Muscle layer of colon (tissue), 2 donors: ENCODE results near the gene GAB2.

Experiments used
- H3K27ac ChIP-seq: one replicate; pipeline ENCODE4 v1.7.0; 2013; ENCODE audit warnings: low read depth, mild to moderate bottlenecking, low read length, moderate library complexity
- H3K27me3 ChIP-seq, 2 donors: one replicate each; pipeline ENCODE4 v1.7.0; 2013; ENCODE audit warnings: low read length in 2 of 2, mild to moderate bottlenecking in 2 of 2; ENCODE audit not compliant: insufficient read depth in 2 of 2, control insufficient read depth in 1 of 2
- H3K36me3 ChIP-seq: one replicate; pipeline ENCODE4 v1.7.0; 2013; ENCODE audit warnings: mild to moderate bottlenecking, low read length; ENCODE audit not compliant: insufficient read depth
- H3K4me1 ChIP-seq: one replicate; pipeline ENCODE4 v1.7.0; 2013; ENCODE audit warnings: mild to moderate bottlenecking, low read length; ENCODE audit not compliant: insufficient read depth
- H3K4me3 ChIP-seq, 2 donors: one replicate each; pipeline ENCODE4 v1.7.0; 2013; ENCODE audit warnings: low read length in 2 of 2, low read depth in 1 of 2, mild to moderate bottlenecking in 1 of 2, moderate library complexity in 1 of 2
- H3K9ac ChIP-seq: one replicate; pipeline ENCODE4 v1.7.0; 2013; ENCODE audit warnings: low read length
- H3K9me3 ChIP-seq: one replicate; pipeline ENCODE4 v1.7.0; 2013; ENCODE audit warnings: mild to moderate bottlenecking, low read length
- donor health status: abdominal sarcoma.
- donor health status: Adenocarcinoma of cecum.

Gene GAB2

DNA sequence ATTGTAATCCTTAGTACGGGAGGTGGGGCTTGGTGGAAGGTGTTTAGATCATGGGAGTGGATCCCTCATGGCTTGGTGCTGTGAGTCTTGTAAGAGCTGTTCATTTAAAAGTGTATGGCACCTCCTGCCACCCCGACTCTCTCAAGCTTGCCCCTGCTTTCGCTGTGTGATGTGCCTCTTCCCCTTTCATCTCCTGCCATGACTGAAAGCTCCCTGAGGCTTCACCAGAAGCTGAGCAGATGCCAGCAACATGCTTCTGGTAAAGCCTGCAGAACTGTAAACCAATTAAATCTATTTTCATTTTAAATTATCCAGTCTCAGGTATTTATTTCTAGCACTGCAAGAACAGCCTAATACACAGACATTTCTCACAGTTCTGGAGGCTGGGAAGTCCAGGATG is 40.8 kb downstream of the GAB2 start:
- Histone ChIP-seq H3K36me3 (no peaks in the 10 kb centered on the region), H3K27ac (no peak overlapping the region), H3K9me3 (no peaks in the 10 kb centered on the region), H3K4me3 (no peak overlapping the region), H3K4me1 (peaks cover 9% of the 10 kb centered on the region), H3K27me3 (no peaks in the 10 kb centered on the region), H3K9ac (no peak overlapping the region)

DNA sequence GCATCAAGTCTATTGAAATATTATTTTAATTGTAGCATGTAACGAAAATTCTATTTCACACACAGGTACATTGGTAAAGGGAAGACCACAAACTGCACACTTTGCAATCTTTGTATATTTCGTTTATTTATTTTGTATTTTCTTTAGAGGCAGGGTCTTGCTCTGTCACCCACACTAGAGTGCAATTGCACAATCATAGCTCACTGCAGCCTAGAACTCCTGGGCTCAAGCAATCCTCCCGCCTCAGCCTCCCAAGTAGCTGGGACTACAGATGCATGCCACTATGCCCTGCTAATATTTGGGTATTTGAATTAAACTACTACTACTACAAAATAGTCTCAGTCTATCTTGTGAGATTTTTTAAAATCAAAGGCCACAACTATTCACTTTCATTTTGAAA is 42.7 kb downstream of the GAB2 start:
- Histone ChIP-seq H3K4me1 (peaks cover 20% of the 10 kb centered on the region), H3K9me3 (no peaks in the 10 kb centered on the region), H3K27me3 (no peaks in the 10 kb centered on the region), H3K27ac (no peak overlapping the region), H3K9ac (no peak overlapping the region), H3K4me3 (no peak overlapping the region), H3K36me3 (no peaks in the 10 kb centered on the region)

DNA sequence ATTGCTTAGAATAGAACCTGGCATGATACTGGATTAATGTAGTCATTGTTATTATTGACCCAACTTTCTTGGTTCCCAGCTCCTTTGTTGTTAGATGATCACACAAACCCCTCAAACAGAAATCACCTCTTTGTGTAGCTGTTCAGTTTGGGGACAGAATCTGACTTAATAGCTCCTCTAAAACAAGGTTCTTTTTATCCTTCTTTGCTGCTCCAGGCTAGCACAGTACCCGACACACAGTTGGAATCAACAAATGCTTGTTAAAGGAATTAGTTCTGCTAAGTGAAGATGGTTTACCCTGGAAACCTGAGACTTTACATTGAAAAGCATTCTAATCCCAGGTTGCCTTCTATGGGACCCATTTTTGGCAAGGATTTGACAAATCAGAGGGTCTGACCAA is 43.9 kb downstream of the GAB2 start:
- peaks cover 20% of the 10 kb centered on the region for H3K4me1 ChIP-seq
- H3K9me3 ChIP-seq: no peaks in the 10 kb centered on the region
- H3K36me3 ChIP-seq: no peaks in the 10 kb centered on the region
- H3K27ac ChIP-seq: no peak overlapping the region
- no peaks in the 10 kb centered on the region for H3K27me3 ChIP-seq
- H3K4me3 ChIP-seq: no peak overlapping the region
- no peak overlapping the region for H3K9ac ChIP-seq

DNA sequence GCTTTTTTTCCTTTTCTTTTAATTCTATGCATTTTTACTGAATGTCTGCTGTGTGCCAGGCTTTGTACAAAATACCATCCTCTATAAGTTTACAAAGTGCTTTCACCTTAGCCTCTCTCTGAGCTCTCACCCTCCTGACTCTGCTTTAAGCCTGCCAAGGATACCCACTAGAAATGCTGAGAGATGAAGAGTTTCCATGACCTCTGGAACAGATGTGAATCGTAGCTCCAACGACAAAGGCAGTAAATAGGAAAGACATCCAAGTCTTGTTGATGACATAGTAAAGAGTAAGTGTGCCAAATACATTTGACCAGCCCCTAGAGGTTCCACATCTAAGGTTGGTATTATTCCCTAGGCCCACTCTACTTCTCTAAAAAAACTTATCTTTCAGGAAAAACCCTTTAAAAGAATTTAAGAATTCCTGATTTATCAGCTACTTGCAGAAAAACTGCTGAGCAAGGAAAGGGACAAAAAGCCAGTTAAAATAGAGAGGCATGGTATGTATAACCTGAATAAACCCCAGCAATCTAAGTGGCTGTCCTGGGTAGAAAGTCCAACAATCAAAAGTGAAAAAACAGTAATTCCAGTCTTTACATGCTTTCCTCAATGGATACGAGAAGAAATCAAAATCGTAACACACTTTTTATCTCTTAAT is 45.4 kb downstream of the GAB2 start:
- Histone ChIP-seq H3K27me3 (no peaks in the 10 kb centered on the region), H3K4me3 (no peak overlapping the region), H3K4me1 (peaks cover 20% of the 10 kb centered on the region), H3K9ac (no peak overlapping the region), H3K9me3 (no peaks in the 10 kb centered on the region), H3K27ac (no peak overlapping the region), H3K36me3 (no peaks in the 10 kb centered on the region)

DNA sequence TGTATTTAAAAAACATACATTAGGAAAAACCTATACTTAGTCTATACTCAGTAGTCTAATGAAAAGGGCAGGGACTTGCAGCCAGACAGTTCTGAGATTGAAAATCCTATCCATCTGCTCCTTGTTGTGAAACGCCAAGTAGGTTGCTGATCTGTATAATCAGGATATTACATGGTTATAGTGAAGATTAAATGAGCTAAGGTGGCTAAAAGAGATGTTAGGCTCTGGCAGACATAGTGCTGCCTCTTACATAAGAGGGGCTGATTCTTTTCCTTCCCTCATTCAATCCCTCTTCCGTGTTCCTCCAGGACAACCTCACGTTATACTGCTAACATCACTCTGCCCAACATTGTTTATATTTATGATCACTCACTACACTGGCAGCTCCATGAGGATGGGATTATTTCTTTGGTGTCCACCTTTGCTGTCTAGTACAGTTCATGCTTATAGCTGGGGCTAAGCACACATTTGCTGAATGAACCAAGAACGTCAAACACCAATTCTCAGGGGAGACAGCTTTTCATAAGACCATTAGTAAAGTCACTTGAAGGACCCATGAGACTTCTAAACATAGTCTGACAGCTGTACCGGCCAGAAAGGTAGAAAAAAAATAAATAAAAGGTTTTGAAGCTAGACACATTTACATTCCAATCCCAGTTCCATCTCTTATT is 46.3 kb downstream of the GAB2 start:
- peaks cover 20% of the 10 kb centered on the region for H3K4me1 ChIP-seq
- no peaks in the 10 kb centered on the region for H3K36me3 ChIP-seq
- no peak overlapping the region for H3K9ac ChIP-seq
- no peaks in the 10 kb centered on the region for H3K9me3 ChIP-seq
- no peak overlapping the region for H3K4me3 ChIP-seq
- no peak overlapping the region for H3K27ac ChIP-seq
- H3K27me3 ChIP-seq: no peaks in the 10 kb centered on the region

DNA sequence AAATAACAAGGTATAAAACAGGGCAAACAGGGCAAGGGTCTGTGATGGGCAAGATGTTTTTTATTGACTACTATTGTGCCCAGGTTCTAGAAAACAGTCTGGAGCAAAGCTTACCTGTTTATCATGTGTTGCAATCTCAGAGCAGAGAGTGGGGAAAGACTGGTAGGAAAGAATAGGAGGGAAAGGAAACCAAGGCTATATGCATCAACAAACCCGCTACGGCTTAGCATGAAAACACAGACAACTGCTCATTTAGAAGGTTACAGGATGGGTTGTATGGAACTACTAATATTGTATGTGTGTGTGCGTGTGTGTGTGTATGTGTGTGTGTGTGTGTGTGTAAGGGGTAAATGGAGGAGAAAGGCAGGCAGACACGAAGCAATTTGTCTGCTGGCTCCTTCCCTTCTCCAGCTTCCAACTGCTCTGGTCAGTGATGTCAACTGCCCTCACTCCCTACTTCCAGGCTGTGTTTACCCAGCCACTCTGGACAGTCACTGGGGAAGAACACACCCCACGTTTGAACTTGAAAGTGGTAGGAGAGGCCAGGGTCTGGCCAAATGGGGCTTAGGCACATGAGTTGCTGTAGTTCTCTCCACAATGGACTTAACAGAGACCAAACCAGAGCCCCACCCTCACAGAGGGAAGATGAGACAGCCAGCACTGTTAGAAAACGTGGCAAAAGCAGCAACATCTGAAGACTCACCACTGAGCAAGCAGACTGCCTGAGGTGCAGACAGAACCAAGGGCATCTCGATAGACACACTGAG is 47.0 kb downstream of the GAB2 start:
- no peak overlapping the region for H3K27ac ChIP-seq
- H3K4me3 ChIP-seq: no peak overlapping the region
- no peaks in the 10 kb centered on the region for H3K36me3 ChIP-seq
- H3K9me3 ChIP-seq: no peaks in the 10 kb centered on the region
- peaks cover 20% of the 10 kb centered on the region for H3K4me1 ChIP-seq
- H3K9ac ChIP-seq: no peak overlapping the region
- H3K27me3 ChIP-seq: no peaks in the 10 kb centered on the region

DNA sequence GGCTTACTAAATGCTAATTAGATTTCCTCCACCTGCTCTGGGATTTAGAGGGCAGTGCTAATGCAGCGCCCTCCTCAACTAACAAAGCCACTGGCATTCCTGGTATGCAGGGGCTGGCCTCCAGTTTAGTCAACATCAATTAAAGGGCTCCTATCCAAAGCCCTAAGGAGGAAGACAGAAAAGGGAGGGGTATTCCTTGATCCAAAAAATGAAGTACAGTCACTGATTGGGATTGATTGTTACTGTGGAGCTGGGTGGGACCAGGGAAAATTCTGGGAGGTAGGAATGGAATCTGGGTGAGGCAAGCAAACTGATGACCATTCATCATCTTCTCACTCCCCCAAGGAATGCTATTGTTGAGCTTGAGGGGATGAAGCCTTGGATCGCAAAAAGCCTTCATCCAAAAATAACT is 52.2 kb downstream of the GAB2 start:
- H3K27me3 ChIP-seq: no peaks in the 10 kb centered on the region
- H3K9me3 ChIP-seq: no peaks in the 10 kb centered on the region
- no peak overlapping the region for H3K4me3 ChIP-seq
- H3K4me1 ChIP-seq: peaks cover 4% of the 10 kb centered on the region
- H3K36me3 ChIP-seq: no peaks in the 10 kb centered on the region
- no peak overlapping the region for H3K27ac ChIP-seq
- no peak overlapping the region for H3K9ac ChIP-seq

DNA sequence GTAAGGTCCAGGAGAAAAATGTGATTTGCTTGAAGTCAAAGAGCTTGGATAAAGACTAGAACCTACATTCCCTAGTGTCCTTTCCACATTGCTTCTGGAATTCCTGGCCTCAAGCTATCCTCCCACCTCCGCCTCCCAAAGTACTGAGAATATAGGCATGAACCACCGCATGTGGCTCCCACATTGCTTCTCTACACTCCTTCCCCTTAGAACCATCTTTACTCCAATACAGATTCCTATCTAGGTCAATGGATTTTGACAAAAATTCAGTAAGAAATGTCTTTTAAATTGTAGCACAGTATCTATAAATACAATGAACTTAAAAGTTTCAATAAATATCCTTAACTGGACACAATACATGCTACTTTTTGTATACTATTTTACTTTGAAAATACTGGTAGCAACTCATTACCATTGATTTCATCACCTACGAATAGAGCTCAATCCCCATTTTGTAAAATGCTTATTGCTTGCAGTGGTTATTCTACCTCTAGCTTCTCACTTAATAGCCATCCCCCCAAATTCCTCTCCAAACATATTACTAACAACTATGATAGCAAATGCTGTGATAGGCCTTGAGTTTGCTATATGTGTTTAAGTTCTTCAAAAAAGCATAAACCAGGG is 53.4 kb downstream of the GAB2 start:
- Histone ChIP-seq H3K27ac (no peak overlapping the region), H3K9me3 (no peaks in the 10 kb centered on the region), H3K27me3 (no peaks in the 10 kb centered on the region), H3K36me3 (no peaks in the 10 kb centered on the region), H3K4me3 (no peak overlapping the region), H3K9ac (no peak overlapping the region), H3K4me1 (peaks cover 6% of the 10 kb centered on the region)

DNA sequence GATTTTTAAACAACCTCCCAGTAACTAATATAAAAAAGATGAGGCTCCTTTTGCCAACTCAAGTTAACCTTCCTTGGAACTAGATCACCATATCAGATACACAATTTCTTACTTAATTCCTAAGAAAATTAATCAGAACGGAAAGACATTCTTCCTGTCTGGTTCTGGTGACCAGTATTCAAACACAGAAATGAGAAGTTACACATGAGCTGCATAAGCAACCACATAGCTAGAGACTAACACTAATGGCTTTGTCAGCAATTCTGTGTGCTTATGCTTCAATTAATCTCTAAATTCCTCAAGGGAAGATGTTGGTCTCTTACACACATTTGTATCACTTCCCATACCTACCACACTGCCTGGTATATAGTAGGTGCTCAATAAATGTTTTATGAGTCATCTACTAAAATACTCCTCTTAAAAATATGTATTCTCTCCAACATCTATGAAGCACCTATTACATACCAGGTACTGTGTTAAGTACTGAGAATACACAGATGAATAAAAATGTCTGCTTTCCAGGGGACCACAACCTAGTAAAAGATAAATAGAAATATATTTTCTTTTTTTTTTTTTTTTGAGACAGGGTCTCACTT is 54.5 kb downstream of the GAB2 start:
- Histone ChIP-seq H3K36me3 (no peaks in the 10 kb centered on the region), H3K27me3 (no peaks in the 10 kb centered on the region), H3K4me3 (no peak overlapping the region), H3K9ac (no peak overlapping the region), H3K4me1 (peaks cover 10% of the 10 kb centered on the region), H3K9me3 (no peaks in the 10 kb centered on the region), H3K27ac (no peak overlapping the region)

DNA sequence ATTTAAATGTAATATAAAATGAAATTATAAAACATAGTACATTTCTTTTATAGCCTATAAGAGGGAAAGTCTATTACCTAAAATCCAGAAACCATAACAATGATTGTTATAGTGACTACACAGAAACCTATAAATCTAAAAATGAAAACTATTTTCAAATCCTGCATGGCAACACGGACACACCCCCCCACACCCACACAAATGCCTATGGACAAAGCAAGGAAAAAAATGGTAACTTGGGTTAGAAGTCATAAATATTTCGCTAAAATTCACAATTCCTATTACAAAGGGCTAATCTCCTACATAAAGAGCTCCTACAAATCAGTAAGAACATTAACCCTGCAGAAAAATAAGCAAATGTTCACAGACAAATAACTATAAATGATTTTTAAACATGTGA is 56.4 kb downstream of the GAB2 start:
- Histone ChIP-seq H3K27me3 (no peaks in the 10 kb centered on the region), H3K4me1 (peaks cover 10% of the 10 kb centered on the region), H3K4me3 (no peak overlapping the region), H3K36me3 (no peaks in the 10 kb centered on the region), H3K27ac (no peak overlapping the region), H3K9ac (no peak overlapping the region), H3K9me3 (no peaks in the 10 kb centered on the region)

DNA sequence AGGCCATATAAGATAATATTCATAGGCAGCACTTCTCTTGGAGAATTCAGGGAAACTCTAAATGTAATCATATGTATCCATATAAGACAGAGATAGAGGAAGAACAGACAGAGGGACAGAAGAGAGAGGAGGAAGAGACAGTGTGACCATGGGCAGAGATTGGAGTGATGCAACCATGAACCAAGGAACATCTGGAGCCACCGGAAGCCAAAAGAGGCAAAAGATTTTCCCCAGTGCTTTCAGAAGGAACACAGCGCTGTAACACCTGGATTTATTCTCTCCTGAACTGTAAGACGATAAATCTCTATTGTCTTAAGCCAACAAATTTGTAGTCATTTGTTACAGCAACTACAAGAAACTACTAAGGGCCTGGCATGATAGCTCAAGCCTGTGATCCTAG is 57.7 kb downstream of the GAB2 start:
- H3K4me3 ChIP-seq: no peak overlapping the region
- peaks cover 6% of the 10 kb centered on the region for H3K4me1 ChIP-seq
- no peak overlapping the region for H3K9ac ChIP-seq
- no peaks in the 10 kb centered on the region for H3K36me3 ChIP-seq
- no peaks in the 10 kb centered on the region for H3K9me3 ChIP-seq
- H3K27me3 ChIP-seq: no peaks in the 10 kb centered on the region
- H3K27ac ChIP-seq: no peak overlapping the region
